ENCODE data around the gene MUC4. TPM values are rescaled to one million over a fixed set of nuclear protein-coding genes. Genes with fewer than 3 reads are reported as not detected.

Gene MUC4
- total and polyA plus RNA-seq, 2 of the 4 experiments (the other 2 are of a cell fraction), result not detected

DNA sequence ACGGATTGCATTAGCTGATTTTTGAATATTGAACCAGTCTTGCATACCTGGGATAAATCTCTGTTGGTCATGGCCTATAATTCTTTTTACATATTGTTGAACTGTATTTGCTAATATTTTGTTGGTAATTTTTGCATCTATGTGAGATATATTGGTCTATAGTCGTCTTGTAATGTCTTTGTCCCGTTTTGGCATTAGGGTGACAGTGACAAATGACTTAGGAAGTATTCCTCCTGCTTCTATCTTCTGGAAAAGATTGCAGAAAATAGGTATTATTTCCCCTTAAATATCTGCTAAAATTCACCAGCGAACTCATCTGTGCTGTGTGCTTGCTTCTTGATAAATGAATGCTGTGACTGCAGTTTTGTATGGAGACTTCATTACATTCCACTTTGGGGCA, 67.3 kb downstream of the MUC4 start:
- H3K4me1 ChIP-seq (ENCODE audit: control insufficient read depth, insufficient read depth, low read length), result no peaks in the 10 kb centered on the region
- WGBS, 2 experiments (ENCODE audit: extremely low coverage in 2 of 2, insufficient read length in 1 of 2), result 60% methylated on average over 1 of the region's 4 CpGs; no CpG with 5 or more reads in 1 of the 2 experiments
- no peak overlapping the region for H3K27ac ChIP-seq (ENCODE audit: insufficient read depth, low read length)
- CTCF ChIA-PET, result no interaction called here
- H3K27me3 ChIP-seq (ENCODE audit: control insufficient read depth, insufficient read depth, low read length), result peaks cover 43% of the 10 kb centered on the region
- no peak overlapping the region for H3K18ac ChIP-seq (ENCODE audit: low read depth, low read length)
- no peak overlapping the region for H2BK120ac ChIP-seq (ENCODE audit: low read depth, low read length)
- H3K9me3 ChIP-seq (ENCODE audit: control insufficient read depth, insufficient read depth, low read length), result no peaks in the 10 kb centered on the region
- ATAC-seq (ENCODE audit: low read depth) (no peak), DNase-seq (no peak)
- TF ChIP-seq RCOR1 (IDR thresholded peaks at IDR 0.05; ENCODE audit: insufficient replicate concordance, low read length) (no peak), RAD21 (IDR thresholded peaks at IDR 0.05; ENCODE audit: low read length) (no peak), FOS (IDR thresholded peaks at IDR 0.05; ENCODE audit: low read depth, low read length) (no peak), NFE2L2 (IDR thresholded peaks at IDR 0.05; ENCODE audit: low read depth, low read length) (no peak)
- H4K20me1 ChIP-seq (ENCODE audit: insufficient read depth, low read length), result no peaks in the 10 kb centered on the region
- H3K4ac ChIP-seq (ENCODE audit: low read depth, low read length), result no peak overlapping the region
- POLR2A ChIA-PET (ENCODE audit: unreplicated experiment), result no interaction called here
- intact Hi-C loops (cut with micrococcal nuclease) (no loop called here), dilution Hi-C loops (cut with HindIII; ENCODE audit: low sequenced_read_pairs, unreplicated experiment) (no loop called here), in situ Hi-C loops (cut with MboI; ENCODE audit: low sequenced_read_pairs) (no loop called here)
- H2BK20ac ChIP-seq (ENCODE audit: low read depth, low read length), result no peak overlapping the region
- H2AFZ ChIP-seq (replicated peaks; ENCODE audit: low read length, poor library complexity), result no peak overlapping the region
- H2AK5ac ChIP-seq (ENCODE audit: low read depth, low read length), result no peak overlapping the region
- no peak overlapping the region for H4K5ac ChIP-seq (ENCODE audit: low read depth, low read length)
- H3K4me2 ChIP-seq (ENCODE audit: low read depth, low read length), result no peak overlapping the region
- no peak overlapping the region for H4K8ac ChIP-seq (ENCODE audit: low read depth in 2 of 2, low read length in 2 of 2)
- no peaks in the 10 kb centered on the region for H3K79me1 ChIP-seq (ENCODE audit: low read depth in 1 of 2, low read length in 2 of 2)
- no peak overlapping the region for H3K14ac ChIP-seq (replicated peaks; ENCODE audit: low read depth, low read length)
- H3K56ac ChIP-seq (ENCODE audit: extremely low read depth, insufficient read depth, low read length), result no peak overlapping the region
- H4K91ac ChIP-seq (ENCODE audit: insufficient read depth, low read depth, low read length), result no peak overlapping the region
- H3K9me1 ChIP-seq (ENCODE audit: insufficient read depth, low read length), result no peaks in the 10 kb centered on the region
- H2AK9ac ChIP-seq (replicated peaks; ENCODE audit: low read depth, low read length, poor library complexity), result no peak overlapping the region
- H3K4me3 ChIP-seq (ENCODE audit: insufficient read depth, low read depth, low read length), result no peak overlapping the region
- BruUV-seq (replicated peaks), result no TSS peak
- no peaks in the 10 kb centered on the region for H3K36me3 ChIP-seq (ENCODE audit: control insufficient read depth, insufficient read depth, low read length)
- no peak overlapping the region for H3K23ac ChIP-seq (ENCODE audit: low read depth, low read length)
- H2BK5ac ChIP-seq (ENCODE audit: low read depth, low read length, poor library complexity, severe bottlenecking), result no peak overlapping the region
- H3K9ac ChIP-seq (ENCODE audit: low read depth, low read length), result no peak overlapping the region
- H2BK15ac ChIP-seq (ENCODE audit: low read depth, low read length), result no peak overlapping the region

Measured in IMR-90 (cell line).